Vagina (tissue), 2 donors: ENCODE data around the gene IFNA6.

Source experiments
- CTCF ChIP-seq, 3 experiments: fragments of 450-650 bp in 2 of 3; fragments of 200-600 bp in 1 of 3; sonication (generic) in 1 of 3; IDR thresholded peaks; one replicate each; pipeline ENCODE4 v1.5.1; 2017 to 2019; ENCODE audit warnings: antibody characterized with exemption in 3 of 3, mild to moderate bottlenecking in 2 of 3, moderate library complexity in 2 of 3
- POLR2A ChIP-seq, 2 donors: fragments of 450-650 bp; IDR thresholded peaks; one replicate each; pipeline ENCODE4 v1.6.1; 2017; ENCODE audit warnings: antibody characterized with exemption in 2 of 2, mild to moderate bottlenecking in 2 of 2, moderate library complexity in 2 of 2
- POLR2AphosphoS5 ChIP-seq, 2 donors: sonication (generic); formaldehyde crosslinking; IDR thresholded peaks; one replicate each; pipeline ENCODE4 v1.9.0; 2017; ENCODE audit warnings: antibody characterized with exemption in 2 of 2, mild to moderate bottlenecking in 2 of 2, low read depth in 1 of 2; ENCODE audit not compliant: insufficient read depth in 1 of 2

- TF ChIP-seq CTCF (IDR thresholded peaks at IDR 0.05): no peak
- no peak for TF ChIP-seq POLR2AphosphoS5 (IDR thresholded peaks at IDR 0.05; ENCODE audit: insufficient read depth in 1 of 2, low read depth in 1 of 2)
- TF ChIP-seq POLR2A (IDR thresholded peaks at IDR 0.05): no peak
Measured at GRCh38 chr9:21311889-21312288, 38.8 kb downstream of the IFNA6 start.
